Measurements from ENCODE around the gene RHBDL2. TPM values are rescaled to one million over a fixed set of nuclear protein-coding genes. Genes with fewer than 3 reads are reported as not detected.

Gene RHBDL2
- total RNA-seq, 1 donor from 2014 or later = not detected

DNA sequence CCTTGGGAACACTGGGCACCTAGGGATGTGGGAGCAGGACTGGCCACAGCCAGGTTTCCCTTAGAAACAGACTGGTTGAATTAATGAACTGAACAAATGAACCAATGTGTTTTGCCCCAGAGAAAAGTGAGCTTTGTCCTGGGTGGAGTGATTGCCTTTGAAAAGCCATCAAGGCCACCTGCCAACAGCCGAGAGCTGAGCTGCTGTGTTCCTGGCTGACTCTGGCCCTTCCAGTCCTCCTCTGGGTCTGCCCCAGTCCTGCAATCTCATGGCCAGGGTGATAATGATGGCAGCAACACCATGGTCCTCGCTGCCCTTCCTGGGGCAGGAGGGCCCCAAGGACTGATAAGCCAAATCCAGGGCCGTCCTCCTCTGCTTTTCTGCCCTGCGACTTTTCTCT, 42.1 kb downstream of the RHBDL2 start:
- no peaks in the 10 kb centered on the region for H3K4me1 Mint-ChIP-seq (ENCODE audit: low read depth)
- TF ChIP-seq, protein P1, sequence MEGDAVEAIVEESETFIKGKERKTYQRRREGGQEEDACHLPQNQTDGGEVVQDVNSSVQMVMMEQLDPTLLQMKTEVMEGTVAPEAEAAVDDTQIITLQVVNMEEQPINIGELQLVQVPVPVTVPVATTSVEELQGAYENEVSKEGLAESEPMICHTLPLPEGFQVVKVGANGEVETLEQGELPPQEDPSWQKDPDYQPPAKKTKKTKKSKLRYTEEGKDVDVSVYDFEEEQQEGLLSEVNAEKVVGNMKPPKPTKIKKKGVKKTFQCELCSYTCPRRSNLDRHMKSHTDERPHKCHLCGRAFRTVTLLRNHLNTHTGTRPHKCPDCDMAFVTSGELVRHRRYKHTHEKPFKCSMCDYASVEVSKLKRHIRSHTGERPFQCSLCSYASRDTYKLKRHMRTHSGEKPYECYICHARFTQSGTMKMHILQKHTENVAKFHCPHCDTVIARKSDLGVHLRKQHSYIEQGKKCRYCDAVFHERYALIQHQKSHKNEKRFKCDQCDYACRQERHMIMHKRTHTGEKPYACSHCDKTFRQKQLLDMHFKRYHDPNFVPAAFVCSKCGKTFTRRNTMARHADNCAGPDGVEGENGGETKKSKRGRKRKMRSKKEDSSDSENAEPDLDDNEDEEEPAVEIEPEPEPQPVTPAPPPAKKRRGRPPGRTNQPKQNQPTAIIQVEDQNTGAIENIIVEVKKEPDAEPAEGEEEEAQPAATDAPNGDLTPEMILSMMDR (IDR thresholded peaks at IDR 0.05) = no peak
- H3K27ac Mint-ChIP-seq (ENCODE audit: unreplicated experiment) = no peak overlapping the region
- no peaks in the 10 kb centered on the region for H3K27me3 Mint-ChIP-seq (ENCODE audit: low read depth)
- no peak for DNase-seq (ENCODE audit: low spot score)
- no peaks in the 10 kb centered on the region for H3K9me3 Mint-ChIP-seq (ENCODE audit: low read depth)
- H3K4me3 Mint-ChIP-seq (ENCODE audit: unreplicated experiment) = no peak overlapping the region
- no peaks in the 10 kb centered on the region for H3K36me3 Mint-ChIP-seq (ENCODE audit: low read depth)

DNA sequence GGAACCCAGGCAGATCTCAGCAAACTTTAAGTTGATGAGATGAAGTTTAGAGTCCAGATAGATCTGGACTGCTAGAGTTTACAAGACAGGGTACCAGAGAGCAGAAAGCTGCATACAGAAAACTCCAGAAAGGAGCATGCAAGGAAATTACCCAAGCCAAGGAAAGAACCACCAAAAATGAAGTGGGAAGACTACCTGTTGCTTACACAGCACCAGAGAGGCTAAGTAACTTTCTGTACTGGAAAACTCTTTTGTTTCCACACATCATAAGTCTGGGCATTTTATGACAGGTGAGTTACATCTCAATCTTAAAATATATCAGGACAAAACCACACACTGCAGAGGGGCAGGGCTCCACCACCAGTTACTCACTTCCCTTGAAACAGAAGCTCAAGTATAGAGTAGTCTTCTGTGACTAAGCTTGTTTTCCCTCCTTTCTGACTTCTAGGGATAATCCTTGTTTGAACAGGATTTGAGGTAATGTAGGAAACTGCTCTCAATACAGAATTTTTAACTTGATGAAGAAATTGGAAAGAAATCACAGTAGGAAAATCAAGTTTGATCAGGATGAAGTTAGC, 42.9 kb downstream of the RHBDL2 start:
- Mint-ChIP-seq H3K36me3 (ENCODE audit: low read depth) (no peaks in the 10 kb centered on the region), H3K4me1 (ENCODE audit: low read depth) (no peaks in the 10 kb centered on the region), H3K9me3 (ENCODE audit: low read depth) (no peaks in the 10 kb centered on the region), H3K27me3 (ENCODE audit: low read depth) (no peaks in the 10 kb centered on the region), H3K4me3 (ENCODE audit: unreplicated experiment) (no peak overlapping the region), H3K27ac (ENCODE audit: unreplicated experiment) (no peak overlapping the region)
- TF ChIP-seq, protein P1 (IDR thresholded peaks at IDR 0.05) = no peak
- no peak for DNase-seq (ENCODE audit: low spot score)

DNA sequence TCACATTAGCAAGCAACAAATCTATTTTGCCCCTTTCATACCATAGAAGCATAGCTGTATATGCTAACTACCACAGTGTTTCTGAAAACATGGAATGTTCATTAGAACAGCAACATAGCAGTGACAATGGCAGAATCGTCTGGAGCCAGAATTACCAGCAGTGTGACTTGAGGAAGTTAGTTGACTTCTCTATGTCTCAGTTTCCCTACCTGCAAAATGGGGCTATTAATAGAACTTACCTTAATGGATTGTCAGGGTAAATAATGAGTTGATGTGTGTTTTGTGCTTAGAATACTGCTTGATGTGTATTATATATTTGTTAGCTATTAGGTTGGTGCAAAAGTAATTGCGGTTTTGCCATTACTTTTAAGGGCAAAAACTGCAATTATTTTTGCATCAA, 45.5 kb downstream of the RHBDL2 start:
- Mint-ChIP-seq H3K27ac (ENCODE audit: unreplicated experiment) (no peak overlapping the region), H3K4me3 (ENCODE audit: unreplicated experiment) (no peak overlapping the region), H3K9me3 (ENCODE audit: low read depth) (no peaks in the 10 kb centered on the region), H3K27me3 (ENCODE audit: low read depth) (no peaks in the 10 kb centered on the region), H3K4me1 (ENCODE audit: low read depth) (no peaks in the 10 kb centered on the region), H3K36me3 (ENCODE audit: low read depth) (no peaks in the 10 kb centered on the region)
- TF ChIP-seq, protein P1 (IDR thresholded peaks at IDR 0.05) = no peak
- no peak for DNase-seq (ENCODE audit: low spot score)

DNA sequence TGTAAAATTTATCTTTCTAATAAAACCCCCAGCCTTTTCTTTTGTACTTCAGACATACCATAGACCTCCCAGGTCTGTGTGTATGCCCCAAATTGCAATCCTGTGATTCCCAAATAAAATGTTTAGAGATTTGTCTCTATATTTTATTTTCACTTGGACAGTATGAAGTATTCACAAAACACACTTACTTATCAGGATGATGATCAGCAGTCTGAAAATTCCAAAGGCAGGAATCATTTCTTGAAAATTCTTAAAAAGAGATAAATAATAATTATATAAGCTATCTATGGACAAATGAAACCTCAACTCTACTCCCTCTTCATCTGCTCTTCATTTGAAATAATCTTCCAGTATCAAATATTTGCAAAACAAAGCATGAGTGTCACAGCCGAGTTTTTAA, 48.7 kb downstream of the RHBDL2 start:
- Mint-ChIP-seq H3K27ac (ENCODE audit: unreplicated experiment) (no peak overlapping the region), H3K4me1 (ENCODE audit: low read depth) (no peaks in the 10 kb centered on the region), H3K36me3 (ENCODE audit: low read depth) (peaks cover 4% of the 10 kb centered on the region), H3K27me3 (ENCODE audit: low read depth) (no peaks in the 10 kb centered on the region), H3K4me3 (ENCODE audit: unreplicated experiment) (no peak overlapping the region), H3K9me3 (ENCODE audit: low read depth) (no peaks in the 10 kb centered on the region)
- DNase-seq (ENCODE audit: low spot score) = no peak
- TF ChIP-seq, protein P1 (IDR thresholded peaks at IDR 0.05) = no peak

DNA sequence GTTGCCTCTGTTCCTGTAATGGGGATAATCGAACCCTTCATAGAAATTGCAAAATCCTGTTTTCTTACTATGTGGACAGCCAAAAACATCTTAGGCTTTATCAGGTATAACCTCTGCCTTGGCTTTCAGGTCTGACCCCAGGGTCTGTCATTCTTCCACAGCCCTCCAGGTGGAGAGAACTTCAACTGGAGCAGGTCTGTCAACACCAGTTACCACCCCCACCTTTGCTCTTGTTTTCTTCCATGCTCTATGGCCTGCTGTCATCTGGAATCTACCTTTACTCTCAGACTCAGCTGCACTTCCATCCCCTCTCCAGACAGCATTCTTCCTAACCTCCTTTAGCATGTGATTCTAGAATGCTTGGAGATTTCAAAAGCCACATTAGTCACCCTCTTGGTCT, 49.9 kb downstream of the RHBDL2 start:
- TF ChIP-seq, protein P1 (IDR thresholded peaks at IDR 0.05) = peak; percentile 23
- DNase-seq (ENCODE audit: low spot score) = no peak
- no peaks in the 10 kb centered on the region for H3K4me1 Mint-ChIP-seq (ENCODE audit: low read depth)
- no peaks in the 10 kb centered on the region for H3K27me3 Mint-ChIP-seq (ENCODE audit: low read depth)
- no peak overlapping the region for H3K27ac Mint-ChIP-seq (ENCODE audit: unreplicated experiment)
- peaks cover 4% of the 10 kb centered on the region for H3K36me3 Mint-ChIP-seq (ENCODE audit: low read depth)
- H3K9me3 Mint-ChIP-seq (ENCODE audit: low read depth) = no peaks in the 10 kb centered on the region
- H3K4me3 Mint-ChIP-seq (ENCODE audit: unreplicated experiment) = no peak overlapping the region

All from chondrocyte (in vitro differentiated cells).